Stomach (tissue), 9 donors: Measurements from ENCODE around the gene WNT9B. TPM values are rescaled to one million over a fixed set of nuclear protein-coding genes. Genes with fewer than 3 reads are reported as not detected.
A peak's percentile ranks its signal among the peaks of the same experiment; 100 is the strongest.

Experiments
- DNase-seq, 2 donors: peaks; one replicate each; pipeline versions ENCODE4 v3.0.0 to v3.0.0-alpha.2; 2013 to 2019
- H3K27ac ChIP-seq, 5 donors: fragments of 200-600 bp in 4 of 5; sonication (generic) in 4 of 5; one replicate each; pipeline ENCODE4 v1.5.1; 2013 to 2019; ENCODE audit warnings: mild to moderate bottlenecking in 1 of 5, moderate library complexity in 1 of 5
- H3K27me3 ChIP-seq, 3 donors: fragments of 200-600 bp; sonication (generic); one replicate each; pipeline ENCODE4 v1.5.1; 2017 to 2019; ENCODE audit warnings: mixed run types in 1 of 3
- H3K36me3 ChIP-seq, 4 donors: fragments of 200-600 bp; sonication (generic); 1 replicate in 3 of 4; 2 replicates in 1 of 4; pipeline ENCODE4 v1.5.1; 2016 to 2019
- H3K4me1 ChIP-seq, 4 donors: fragments of 200-600 bp; sonication (generic); one replicate each; pipeline ENCODE4 v1.5.1; 2016 to 2019
- H3K4me3 ChIP-seq, 4 donors: fragments of 200-600 bp; sonication (generic) in 3 of 4; one replicate each; pipeline ENCODE4 v1.5.1; 2016 to 2019; ENCODE audit warnings: mild to moderate bottlenecking in 1 of 4
- H3K9me3 ChIP-seq, 4 donors: fragments of 200-600 bp; sonication (generic); one replicate each; pipeline ENCODE4 v1.5.1; 2016 to 2019
- CTCF ChIP-seq, 7 experiments: fragments of 450-650 bp in 4 of 7; fragments of 200-600 bp in 3 of 7; sonication (generic) in 3 of 7; IDR thresholded peaks; one replicate each; pipeline ENCODE4 v1.5.1; 2016 to 2019; ENCODE audit warnings: antibody characterized with exemption in 7 of 7, control low read depth in 2 of 7, mild to moderate bottlenecking in 1 of 7
- EP300 ChIP-seq: sonication (generic); formaldehyde crosslinking; IDR thresholded peaks from one replicate; pipeline ENCODE4 v1.6.1; 2017; ENCODE audit warnings: antibody characterized with exemption
- POLR2A ChIP-seq, 4 donors: fragments of 450-650 bp; IDR thresholded peaks; one replicate each; pipeline ENCODE4 v1.6.1; 2016; ENCODE audit warnings: antibody characterized with exemption in 4 of 4, control low read depth in 2 of 4, mild to moderate bottlenecking in 1 of 4, moderate library complexity in 1 of 4
- POLR2AphosphoS5 ChIP-seq, 3 donors: sonication (generic); formaldehyde crosslinking; IDR thresholded peaks; one replicate each; pipeline ENCODE4 v1.6.1; 2016; ENCODE audit warnings: antibody characterized with exemption in 3 of 3
- WGBS, 5 donors: extraction: QIAGEN DNeasy Blood & Tissue Kit in 3 of 5; methylation state at CpG; one replicate each; pipeline versions ENCODE4 v1.1.5 to v1.1.7; 2013 to 2018; 5-methylcytosine and 5-hydroxymethylcytosine counted together
- intact Hi-C: fragments of 100-400 bp; cut with DNase I; formaldehyde crosslinking; loops from one replicate; pipeline ENCODE4 v1.15.1; 2023; ENCODE audit warnings: low total_unique reads
- polyA plus RNA-seq, 3 donors: library from polyadenylated mRNA; stranded (reverse); fragments of 200-250 nt; gene quantifications; one replicate each; pipeline ENCODE4 v1.2.3, GENCODE V29; 2013
- total RNA-seq, 5 donors: library from RNA; depleted of rRNA; stranded (reverse); fragments of >200 nt; gene quantifications; one replicate each; pipeline versions ENCODE4 v1.1.0 to v1.2.3, GENCODE V29; 2014 to 2016
- donor health status: healthy with polysubstance abuse.
- donor health status: Bipolar disorder and iron deficiency.
- donor health status: healthy.

The WNT9B gene
- total and polyA plus RNA-seq, 8 donors = 0.05 TPM; not detected in 7

GRCh38 chr17:46876353-46876887 is 25.0 kb downstream of the WNT9B start:
- Histone ChIP-seq H3K9me3 (no peaks in the 10 kb centered on the region), H3K36me3 (no peaks in the 10 kb centered on the region), H3K27ac (peak overlapping the region in 3 of 5 donors; percentile 10 to 24 (median 12)), H3K4me3 (no peak overlapping the region), H3K27me3 (no peaks in the 10 kb centered on the region), H3K4me1 (peaks cover 0 to 19% (median 2%) of the 10 kb centered on the region in 4 donors)
- TF ChIP-seq POLR2A (IDR thresholded peaks at IDR 0.05) (no peak), POLR2AphosphoS5 (IDR thresholded peaks at IDR 0.05) (peak in 1 of 3 donors; percentile 31), EP300 (no peak), CTCF (IDR thresholded peaks at IDR 0.05) (peak in 5 of 7 experiments; percentile 52 to 86 (median 65))
- peak; percentile 83 to 86 for DNase-seq
- intact Hi-C loops = no loop called here
- WGBS, 5 donors = 37 to 60% (median 44%) methylated on average over 2 to 12 of the region's 12 CpGs

GRCh38 chr17:46876926-46877325 is 25.5 kb downstream of the WNT9B start:
- Histone ChIP-seq H3K4me1 (peaks cover 0 to 19% (median 2%) of the 10 kb centered on the region in 4 donors), H3K4me3 (no peak overlapping the region), H3K27me3 (no peaks in the 10 kb centered on the region), H3K36me3 (no peaks in the 10 kb centered on the region), H3K9me3 (no peaks in the 10 kb centered on the region), H3K27ac (no peak overlapping the region)
- 36 to 72% (median 55%) methylated on average over 3 to 4 of the region's 4 CpGs for WGBS, 5 donors
- DNase-seq = no peak
- no peak for TF ChIP-seq POLR2AphosphoS5 (IDR thresholded peaks at IDR 0.05)
- TF ChIP-seq CTCF (IDR thresholded peaks at IDR 0.05) = no peak
- TF ChIP-seq EP300 = no peak
- TF ChIP-seq POLR2A (IDR thresholded peaks at IDR 0.05) = no peak
- intact Hi-C loops = no loop called here

DNA sequence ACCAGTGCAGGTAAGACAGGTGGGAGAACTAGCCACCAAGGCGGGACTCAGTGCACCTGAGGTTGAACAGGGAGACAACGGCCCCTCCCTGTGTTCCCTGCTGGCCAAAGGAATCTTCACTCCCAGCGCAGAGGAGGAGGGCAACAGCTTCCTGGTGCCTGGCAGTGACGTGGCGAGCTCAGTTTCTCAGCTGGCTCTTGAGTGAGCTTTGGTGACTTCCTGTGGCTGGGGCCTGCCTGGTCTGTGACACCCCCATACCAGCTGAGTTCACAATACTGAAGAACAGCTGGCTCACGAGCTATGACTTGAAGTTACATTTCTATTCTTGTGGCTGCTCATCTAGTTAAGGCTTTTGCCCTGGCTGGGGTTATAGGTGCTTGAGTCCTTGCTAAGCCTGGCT is 26.1 kb downstream of the WNT9B start:
- 66 to 90% (median 75%) methylated on average over 5 to 6 of the region's 6 CpGs for WGBS, 5 donors
- TF ChIP-seq EP300 = no peak
- no peak for TF ChIP-seq POLR2A (IDR thresholded peaks at IDR 0.05)
- TF ChIP-seq POLR2AphosphoS5 (IDR thresholded peaks at IDR 0.05) = no peak
- no peak for TF ChIP-seq CTCF (IDR thresholded peaks at IDR 0.05)
- H3K4me3 ChIP-seq = no peak overlapping the region
- intact Hi-C loops = no loop called here
- H3K27me3 ChIP-seq = no peaks in the 10 kb centered on the region
- H3K27ac ChIP-seq = peak overlapping the region in 1 of 5 donors; percentile 26
- H3K4me1 ChIP-seq = peaks cover 0 to 19% (median 2%) of the 10 kb centered on the region in 4 donors
- H3K9me3 ChIP-seq = no peaks in the 10 kb centered on the region
- no peaks in the 10 kb centered on the region for H3K36me3 ChIP-seq
- DNase-seq = no peak

GRCh38 chr17:46878055-46878454 is 26.7 kb downstream of the WNT9B start:
- TF ChIP-seq POLR2AphosphoS5 (IDR thresholded peaks at IDR 0.05) (no peak), CTCF (IDR thresholded peaks at IDR 0.05) (no peak), POLR2A (IDR thresholded peaks at IDR 0.05) (no peak), EP300 (no peak)
- Histone ChIP-seq H3K27me3 (no peaks in the 10 kb centered on the region), H3K36me3 (no peaks in the 10 kb centered on the region), H3K4me3 (no peak overlapping the region), H3K27ac (peak overlapping the region in 1 of 5 donors; percentile 26), H3K4me1 (peaks cover 0 to 19% (median 2%) of the 10 kb centered on the region in 4 donors), H3K9me3 (no peaks in the 10 kb centered on the region)
- intact Hi-C loops = no loop called here
- 63 to 86% (median 69%) methylated on average over 2 to 6 of the region's 6 CpGs for WGBS, 5 donors
- no peak for DNase-seq
